SK-N-SH (cell line): ENCODE results near the gene LPCAT3. TPM values are rescaled to one million over a fixed set of nuclear protein-coding genes. Genes with fewer than 3 reads are reported as not detected.
"Not testable (repeated sequence)": the region's sequence is repeated elsewhere in the genome, so short reads cannot be mapped to it uniquely, and the experiment has no call there.

Experiments
- CTCF ChIA-PET: fragments of 300-600, 350-600 bp; formaldehyde crosslinking; extraction: SDS; loops from one replicate; lab custom pipeline; 2021; lab: Yijun Ruan, JAX
- POLR2A ChIA-PET: fragments of 350-600 bp; sonication (Branson Sonifier 250); formaldehyde crosslinking; extraction: SDS; loops from one replicate; lab custom pipeline; 2020; ENCODE audit warnings: antibody characterized with exemption, inconsistent platforms; lab: Yijun Ruan, JAX
- DNase-seq: peaks from one replicate; pipeline ENCODE4 v3.0.0; 2012
- H2AFZ ChIP-seq: fragments of 200-600 bp; sonication (generic); 2 replicates; pipeline ENCODE4 v1.8.1; 2016; ENCODE audit warnings: antibody characterized with exemption, mild to moderate bottlenecking, low read depth
- H3F3A ChIP-seq: fragments of 200-600 bp; sonication (generic); replicated peaks from 2 replicates; pipeline ENCODE3; 2016; ENCODE audit warnings: antibody characterized with exemption, mild to moderate bottlenecking; ENCODE audit not compliant: insufficient read depth
- H3K27ac ChIP-seq, 2 experiments: fragments of 200-500 bp in 1 of 2; fragments of 200-600 bp in 1 of 2; sonication (Bioruptor generic) in 1 of 2; sonication (generic), shearing (Covaris generic) in 1 of 2; 2 replicates each; pipeline versions ENCODE4 v1.5.1 to v1.6.1; 2014 to 2016; ENCODE audit warnings: low read depth in 2 of 2, inconsistent platforms in 1 of 2, low read length in 1 of 2, mild to moderate bottlenecking in 1 of 2, mixed read lengths in 1 of 2
- H3K27me3 ChIP-seq: fragments of 200-600 bp; sonication (generic), shearing (Covaris generic); 2 replicates; pipeline ENCODE4 v1.6.1; 2016; ENCODE audit warnings: mixed run types; ENCODE audit not compliant: insufficient read depth
- H3K36me3 ChIP-seq, 2 experiments: fragments of 200-500 bp in 1 of 2; fragments of 200-600 bp in 1 of 2; sonication (Bioruptor generic) in 1 of 2; sonication (generic) in 1 of 2; replicated peaks in 1 of 2; 2 replicates each; pipeline versions ENCODE3 to v1.5.1; 2014 to 2016; ENCODE audit warnings: low read length in 1 of 2, mild to moderate bottlenecking in 1 of 2; ENCODE audit not compliant: insufficient read depth in 2 of 2, control insufficient read depth in 1 of 2
- H3K4me1 ChIP-seq, 2 experiments: fragments of 200-500 bp in 1 of 2; fragments of 200-600 bp in 1 of 2; sonication (Bioruptor generic) in 1 of 2; sonication (generic), shearing (Covaris generic) in 1 of 2; 2 replicates each; pipeline versions ENCODE4 v1.5.1 to v1.6.1; 2014 to 2016; ENCODE audit warnings: low read depth in 1 of 2, low read length in 1 of 2, mixed run types in 1 of 2; ENCODE audit not compliant: insufficient read depth in 2 of 2, control insufficient read depth in 1 of 2
- H3K4me2 ChIP-seq: fragments of 200-600 bp; sonication (generic), shearing (Covaris generic); 2 replicates; pipeline ENCODE4 v1.6.1; 2017; ENCODE audit warnings: mixed run types
- H3K4me3 ChIP-seq, 2 experiments: fragments of 200-500 bp in 1 of 2; fragments of 200-600 bp in 1 of 2; sonication (Bioruptor generic) in 1 of 2; sonication (generic), shearing (Covaris generic) in 1 of 2; 2 replicates each; pipeline versions ENCODE4 v1.5.1 to v1.8.1; 2014 to 2016; ENCODE audit warnings: low read depth in 2 of 2, inconsistent platforms in 1 of 2, low read length in 1 of 2, mild to moderate bottlenecking in 1 of 2, mixed read lengths in 1 of 2, moderate library complexity in 1 of 2
- H3K79me2 ChIP-seq: fragments of 200-600 bp; sonication (generic); 2 replicates; pipeline ENCODE4 v1.8.1; 2017; ENCODE audit warnings: mild to moderate bottlenecking; ENCODE audit not compliant: insufficient read depth
- H3K9ac ChIP-seq: fragments of 200-600 bp; sonication (generic); 2 replicates; pipeline ENCODE4 v1.6.1; 2017; ENCODE audit warnings: mixed run types
- H3K9me2 ChIP-seq: fragments of 200-600 bp; sonication (generic); 2 replicates; pipeline ENCODE4 v1.6.1; 2017; ENCODE audit warnings: mixed run types
- H3K9me3 ChIP-seq: fragments of 200-600 bp; sonication (generic); 2 replicates; pipeline ENCODE4 v1.6.1; 2017; ENCODE audit warnings: mixed run types, mild to moderate bottlenecking, moderate library complexity
- H4K20me1 ChIP-seq: fragments of 200-600 bp; sonication (generic); 2 replicates; pipeline ENCODE4 v1.6.1; 2017; ENCODE audit warnings: mild to moderate bottlenecking, mixed run types; ENCODE audit not compliant: insufficient read depth
- CTCF ChIP-seq: fragments of 200-600 bp; sonication (generic); IDR thresholded peaks from 2 replicates; pipeline ENCODE4 v1.6.1; 2017; ENCODE audit warnings: antibody characterized with exemption, mild to moderate bottlenecking, moderate library complexity
- EZH2phosphoT487 ChIP-seq: fragments of 200-600 bp; sonication (generic); IDR thresholded peaks from 2 replicates; pipeline ENCODE4 v1.6.1; 2017; ENCODE audit warnings: low read depth, mixed run types, mild to moderate bottlenecking, antibody characterized with exemption, moderate library complexity, borderline replicate concordance
- FOXJ3 ChIP-seq: sonication (generic); formaldehyde crosslinking; IDR thresholded peaks from 2 replicates; pipeline ENCODE4 v1.5.1; 2020; ENCODE audit warnings: mild to moderate bottlenecking, missing genetic modification reagents
- JUND ChIP-seq: IDR thresholded peaks from 2 replicates; pipeline ENCODE4 v1.4.0; 2012
- MEF2A ChIP-seq: IDR thresholded peaks from 2 replicates; pipeline ENCODE4 v1.4.0; 2012; ENCODE audit warnings: low read depth, borderline replicate concordance
- NFIC ChIP-seq: IDR thresholded peaks from 2 replicates; pipeline ENCODE4 v1.4.0; 2012; ENCODE audit warnings: borderline replicate concordance
- RCOR1 ChIP-seq: fragments of 150-350 bp; IDR thresholded peaks from 2 replicates; pipeline ENCODE4 v1.6.1; 2017; ENCODE audit warnings: antibody characterized with exemption, low read length
- RFX5 ChIP-seq: IDR thresholded peaks from 2 replicates; pipeline ENCODE4 v1.6.1; 2012; ENCODE audit warnings: mild to moderate bottlenecking, improper control_type of control experiment, low read length
- RXRA ChIP-seq: IDR thresholded peaks from 2 replicates; pipeline ENCODE4 v1.4.0; 2012; ENCODE audit warnings: low read depth, mild to moderate bottlenecking, borderline replicate concordance
- SIN3A ChIP-seq: IDR thresholded peaks from 2 replicates; pipeline ENCODE4 v1.6.1; 2012; ENCODE audit warnings: low read depth, mild to moderate bottlenecking, low read length, moderate library complexity, borderline replicate concordance
- TCF12 ChIP-seq: IDR thresholded peaks from 2 replicates; pipeline ENCODE4 v1.4.0; 2012
- WGBS: methylation state at CpG from one replicate; pipeline ENCODE4 v1.1.6; 2017; ENCODE audit warnings: low lambda C conversion rate; 5-methylcytosine and 5-hydroxymethylcytosine counted together
- polyA plus RNA-seq, 3 experiments: library from polyadenylated mRNA; depleted of rRNA; stranded (reverse); fragments of >200 nt; gene quantifications; 2 replicates each; pipeline ENCODE4 v1.2.3, GENCODE V29; 2012
- TF ChIP-seq, protein P1 (sequence below): IDR thresholded peaks from 2 replicates; pipeline ENCODE4 v1.6.1; 2012; ENCODE audit warnings: mild to moderate bottlenecking, low read depth, low read length, moderate library complexity
- TF ChIP-seq, protein P2 (sequence below): IDR thresholded peaks from 2 replicates; pipeline ENCODE4 v1.4.0; 2012; ENCODE audit warnings: low read depth, borderline replicate concordance
- TF ChIP-seq, protein P3 (sequence below): IDR thresholded peaks from 2 replicates; pipeline ENCODE4 v1.4.0; 2012; ENCODE audit warnings: low read depth, borderline replicate concordance
- TF ChIP-seq, protein P4 (sequence below): IDR thresholded peaks from 2 replicates; pipeline ENCODE4; 2012

The LPCAT3 gene
- polyA plus RNA-seq, 1 of the 3 experiments (the other 2 are of a cell fraction), result 23.8 TPM

GRCh38 chr12:7038591-7038990, 20.3 kb upstream of the LPCAT3 start:
- H3K79me2 ChIP-seq, result no peaks in the 10 kb centered on the region
- no peaks in the 10 kb centered on the region; the same call in 1 of the 2 replicates for H3K27me3 ChIP-seq
- WGBS, result 93% methylated on average over 22 of the region's 22 CpGs
- DNase-seq, result no peak
- no peak overlapping the region for H3K9ac ChIP-seq
- no peak overlapping the region for H3K4me3 ChIP-seq
- no peak for TF ChIP-seq MEF2A
- no peak for TF ChIP-seq JUND
- TF ChIP-seq FOXJ3 (CRISPR knock-in tag), result no peak
- no peak for TF ChIP-seq RFX5
- TF ChIP-seq, protein P1, sequence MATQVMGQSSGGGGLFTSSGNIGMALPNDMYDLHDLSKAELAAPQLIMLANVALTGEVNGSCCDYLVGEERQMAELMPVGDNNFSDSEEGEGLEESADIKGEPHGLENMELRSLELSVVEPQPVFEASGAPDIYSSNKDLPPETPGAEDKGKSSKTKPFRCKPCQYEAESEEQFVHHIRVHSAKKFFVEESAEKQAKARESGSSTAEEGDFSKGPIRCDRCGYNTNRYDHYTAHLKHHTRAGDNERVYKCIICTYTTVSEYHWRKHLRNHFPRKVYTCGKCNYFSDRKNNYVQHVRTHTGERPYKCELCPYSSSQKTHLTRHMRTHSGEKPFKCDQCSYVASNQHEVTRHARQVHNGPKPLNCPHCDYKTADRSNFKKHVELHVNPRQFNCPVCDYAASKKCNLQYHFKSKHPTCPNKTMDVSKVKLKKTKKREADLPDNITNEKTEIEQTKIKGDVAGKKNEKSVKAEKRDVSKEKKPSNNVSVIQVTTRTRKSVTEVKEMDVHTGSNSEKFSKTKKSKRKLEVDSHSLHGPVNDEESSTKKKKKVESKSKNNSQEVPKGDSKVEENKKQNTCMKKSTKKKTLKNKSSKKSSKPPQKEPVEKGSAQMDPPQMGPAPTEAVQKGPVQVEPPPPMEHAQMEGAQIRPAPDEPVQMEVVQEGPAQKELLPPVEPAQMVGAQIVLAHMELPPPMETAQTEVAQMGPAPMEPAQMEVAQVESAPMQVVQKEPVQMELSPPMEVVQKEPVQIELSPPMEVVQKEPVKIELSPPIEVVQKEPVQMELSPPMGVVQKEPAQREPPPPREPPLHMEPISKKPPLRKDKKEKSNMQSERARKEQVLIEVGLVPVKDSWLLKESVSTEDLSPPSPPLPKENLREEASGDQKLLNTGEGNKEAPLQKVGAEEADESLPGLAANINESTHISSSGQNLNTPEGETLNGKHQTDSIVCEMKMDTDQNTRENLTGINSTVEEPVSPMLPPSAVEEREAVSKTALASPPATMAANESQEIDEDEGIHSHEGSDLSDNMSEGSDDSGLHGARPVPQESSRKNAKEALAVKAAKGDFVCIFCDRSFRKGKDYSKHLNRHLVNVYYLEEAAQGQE, result no peak
- no peak for TF ChIP-seq RCOR1
- TF ChIP-seq, protein P2, sequence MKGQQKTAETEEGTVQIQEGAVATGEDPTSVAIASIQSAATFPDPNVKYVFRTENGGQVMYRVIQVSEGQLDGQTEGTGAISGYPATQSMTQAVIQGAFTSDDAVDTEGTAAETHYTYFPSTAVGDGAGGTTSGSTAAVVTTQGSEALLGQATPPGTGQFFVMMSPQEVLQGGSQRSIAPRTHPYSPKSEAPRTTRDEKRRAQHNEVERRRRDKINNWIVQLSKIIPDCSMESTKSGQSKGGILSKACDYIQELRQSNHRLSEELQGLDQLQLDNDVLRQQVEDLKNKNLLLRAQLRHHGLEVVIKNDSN, result no peak
- no peak for TF ChIP-seq TCF12
- TF ChIP-seq NFIC, result no peak
- TF ChIP-seq, protein P3, sequence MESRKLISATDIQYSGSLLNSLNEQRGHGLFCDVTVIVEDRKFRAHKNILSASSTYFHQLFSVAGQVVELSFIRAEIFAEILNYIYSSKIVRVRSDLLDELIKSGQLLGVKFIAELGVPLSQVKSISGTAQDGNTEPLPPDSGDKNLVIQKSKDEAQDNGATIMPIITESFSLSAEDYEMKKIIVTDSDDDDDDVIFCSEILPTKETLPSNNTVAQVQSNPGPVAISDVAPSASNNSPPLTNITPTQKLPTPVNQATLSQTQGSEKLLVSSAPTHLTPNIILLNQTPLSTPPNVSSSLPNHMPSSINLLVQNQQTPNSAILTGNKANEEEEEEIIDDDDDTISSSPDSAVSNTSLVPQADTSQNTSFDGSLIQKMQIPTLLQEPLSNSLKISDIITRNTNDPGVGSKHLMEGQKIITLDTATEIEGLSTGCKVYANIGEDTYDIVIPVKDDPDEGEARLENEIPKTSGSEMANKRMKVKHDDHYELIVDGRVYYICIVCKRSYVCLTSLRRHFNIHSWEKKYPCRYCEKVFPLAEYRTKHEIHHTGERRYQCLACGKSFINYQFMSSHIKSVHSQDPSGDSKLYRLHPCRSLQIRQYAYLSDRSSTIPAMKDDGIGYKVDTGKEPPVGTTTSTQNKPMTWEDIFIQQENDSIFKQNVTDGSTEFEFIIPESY, result no peak
- TF ChIP-seq SIN3A, result no peak
- TF ChIP-seq, protein P4, sequence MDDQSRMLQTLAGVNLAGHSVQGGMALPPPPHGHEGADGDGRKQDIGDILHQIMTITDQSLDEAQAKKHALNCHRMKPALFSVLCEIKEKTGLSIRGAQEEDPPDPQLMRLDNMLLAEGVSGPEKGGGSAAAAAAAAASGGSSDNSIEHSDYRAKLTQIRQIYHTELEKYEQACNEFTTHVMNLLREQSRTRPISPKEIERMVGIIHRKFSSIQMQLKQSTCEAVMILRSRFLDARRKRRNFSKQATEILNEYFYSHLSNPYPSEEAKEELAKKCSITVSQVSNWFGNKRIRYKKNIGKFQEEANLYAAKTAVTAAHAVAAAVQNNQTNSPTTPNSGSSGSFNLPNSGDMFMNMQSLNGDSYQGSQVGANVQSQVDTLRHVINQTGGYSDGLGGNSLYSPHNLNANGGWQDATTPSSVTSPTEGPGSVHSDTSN, result no peak
- TF ChIP-seq EZH2phosphoT487, result no peak
- no peak for TF ChIP-seq RXRA
- TF ChIP-seq CTCF, result no peak
- H3K36me3 ChIP-seq, result no peaks in the 10 kb centered on the region
- H3F3A ChIP-seq, result no peaks in the 10 kb centered on the region
- no peak overlapping the region for H3K4me2 ChIP-seq
- no peaks in the 10 kb centered on the region for H3K9me3 ChIP-seq
- no peak overlapping the region for H2AFZ ChIP-seq
- H3K4me1 ChIP-seq, result peaks cover 0 to 5% of the 10 kb centered on the region in 2 experiments; a peak in 1 of 4 replicates
- ChIA-PET CTCF (interaction anchor here (1.1 kb wide), 1 partner anchor 75 kb away, joined by 3 read pairs; no protein-coding TSS in a partner anchor), POLR2A (no interaction called here)
- H3K27ac ChIP-seq, result no peak overlapping the region
- H3K9me2 ChIP-seq, result no peaks in the 10 kb centered on the region
- H4K20me1 ChIP-seq, result no peaks in the 10 kb centered on the region

GRCh38 chr12:7037411-7037810, 19.1 kb upstream of the LPCAT3 start:
- H3K27me3 ChIP-seq, H3K36me3 ChIP-seq, H3K79me2 ChIP-seq, POLR2A ChIA-PET, H3K9me3 ChIP-seq, CTCF ChIA-PET, H3K9ac ChIP-seq, H2AFZ ChIP-seq, H3K4me3 ChIP-seq, H3K4me1 ChIP-seq, H3F3A ChIP-seq, H3K4me2 ChIP-seq, H3K9me2 ChIP-seq, H3K27ac ChIP-seq, H4K20me1 ChIP-seq, DNase-seq: not testable (repeated sequence)
- 83% methylated on average over 7 of the region's 32 CpGs for WGBS
